HuH-7.5 (cell line): ENCODE measurements around the gene SERPINB1.
"Not testable (repeated sequence)": the region's sequence is repeated elsewhere in the genome, so short reads cannot be mapped to it uniquely, and the experiment has no call there.

Source experiments
- DNase-seq: peaks from one replicate; pipeline ENCODE4 v3.0.0; 2011; ENCODE audit warnings: low spot score

Gene SERPINB1

GRCh38 chr6:2866171-2866846 lies 24.6 kb upstream of the SERPINB1 start:
- DNase-seq: no peak

- DNase-seq: no peak
Measured at GRCh38 chr6:2865694-2866151, 24.1 kb upstream of the SERPINB1 start.

- no peak for DNase-seq
Measured at GRCh38 chr6:2865270-2865669, 23.6 kb upstream of the SERPINB1 start.

GRCh38 chr6:2863901-2864300 lies 22.2 kb upstream of the SERPINB1 start:
- no peak for DNase-seq

- no peak for DNase-seq
Measured at GRCh38 chr6:2862712-2863181, 21.1 kb upstream of the SERPINB1 start.

GRCh38 chr6:2861822-2862164 lies 20.1 kb upstream of the SERPINB1 start:
- no peak for DNase-seq

- DNase-seq: no peak
Measured at GRCh38 chr6:2861060-2861821, 19.6 kb upstream of the SERPINB1 start.

GRCh38 chr6:2860706-2861059 lies 19.0 kb upstream of the SERPINB1 start:
- not testable (repeated sequence) for DNase-seq

GRCh38 chr6:2859798-2860705 lies 18.4 kb upstream of the SERPINB1 start:
- DNase-seq: not testable (repeated sequence)

GRCh38 chr6:2859185-2859700 lies 17.6 kb upstream of the SERPINB1 start:
- no peak for DNase-seq

GRCh38 chr6:2857580-2858337 lies 16.1 kb upstream of the SERPINB1 start:
- no peak for DNase-seq

- DNase-seq: no peak
Measured at GRCh38 chr6:2857185-2857579, 15.5 kb upstream of the SERPINB1 start.

- DNase-seq: no peak
Measured at GRCh38 chr6:2855061-2855519, 13.4 kb upstream of the SERPINB1 start.

- DNase-seq: no peak
Measured at GRCh38 chr6:2854396-2854982, 12.8 kb upstream of the SERPINB1 start.

- DNase-seq: no peak
Measured at GRCh38 chr6:2853769-2854395, 12.2 kb upstream of the SERPINB1 start.

GRCh38 chr6:2853378-2853768 lies 11.7 kb upstream of the SERPINB1 start:
- not testable (repeated sequence) for DNase-seq

GRCh38 chr6:2852921-2853322 lies 11.3 kb upstream of the SERPINB1 start:
- DNase-seq: no peak

- DNase-seq: no peak
Measured at GRCh38 chr6:2852514-2852855, 10.8 kb upstream of the SERPINB1 start.

GRCh38 chr6:2851727-2852513 lies 10.3 kb upstream of the SERPINB1 start:
- no peak for DNase-seq
